Esophagus squamous epithelium (tissue), 5 donors: Measurements from ENCODE around the gene LKAAEAR1. TPM values are rescaled to one million over a fixed set of nuclear protein-coding genes. Genes with fewer than 3 reads are reported as not detected.

Experiments
- DNase-seq: peaks from one replicate; lab custom pipeline; 2025; lab: John Stamatoyannopoulos, UW
- H3K27ac ChIP-seq, 4 donors: fragments of 200-600 bp; sonication (generic); one replicate each; pipeline ENCODE4 v1.5.1; 2016 to 2019; ENCODE audit warnings: mild to moderate bottlenecking in 1 of 4
- H3K27me3 ChIP-seq, 4 donors: fragments of 200-600 bp; sonication (generic); 1 replicate in 3 of 4; 2 replicates in 1 of 4; pipeline versions ENCODE4 v1.5.1 to v1.6.0; 2017 to 2021; ENCODE audit warnings: antibody characterized with exemption in 1 of 4
- H3K36me3 ChIP-seq, 3 donors: fragments of 200-600 bp; sonication (generic); one replicate each; pipeline ENCODE4 v1.5.1; 2016 to 2019
- H3K4me1 ChIP-seq, 3 donors: fragments of 200-600 bp; sonication (generic); one replicate each; pipeline ENCODE4 v1.5.1; 2017 to 2019
- H3K4me3 ChIP-seq, 4 donors: fragments of 200-600 bp; sonication (generic); 1 replicate in 3 of 4; 2 replicates in 1 of 4; pipeline ENCODE4 v1.5.1; 2016 to 2019; ENCODE audit warnings: mild to moderate bottlenecking in 2 of 4, moderate library complexity in 1 of 4
- H3K9me3 ChIP-seq, 3 donors: fragments of 200-600 bp; sonication (generic); one replicate each; pipeline ENCODE4 v1.5.1; 2016 to 2019
- CTCF ChIP-seq, 6 experiments: fragments of 450-650 bp in 4 of 6; fragments of 200-600 bp in 2 of 6; sonication (generic) in 2 of 6; IDR thresholded peaks; one replicate each; pipeline ENCODE4 v1.5.1; 2016 to 2019; ENCODE audit warnings: antibody characterized with exemption in 6 of 6, mild to moderate bottlenecking in 4 of 6, moderate library complexity in 4 of 6
- POLR2A ChIP-seq, 4 donors: fragments of 450-650 bp; IDR thresholded peaks; one replicate each; pipeline ENCODE4 v1.6.1; 2017; ENCODE audit warnings: antibody characterized with exemption in 4 of 4, mild to moderate bottlenecking in 4 of 4, moderate library complexity in 3 of 4
- WGBS, 2 donors: methylation state at CpG; one replicate each; pipeline ENCODE4 v1.1.5; 2018; 5-methylcytosine and 5-hydroxymethylcytosine counted together
- intact Hi-C: fragments of 100-400 bp; cut with DNase I; formaldehyde crosslinking; loops from one replicate; pipeline ENCODE4 v1.15.0; 2022
- total RNA-seq, 4 donors: library from RNA; depleted of rRNA; stranded (reverse); fragments of >200 nt; gene quantifications; one replicate each; pipeline ENCODE4 v1.1.0, GENCODE V29; 2016
- donor health status: DM: yes; HTN: yes; CAD: no.

The LKAAEAR1 gene
- total RNA-seq, 4 donors from 2014 or later, result not detected

- Histone ChIP-seq H3K9me3 (no peaks in the 10 kb centered on the region), H3K36me3 (peaks cover 4 to 49% (median 10%) of the 10 kb centered on the region in 3 donors), H3K4me1 (peaks cover 10 to 40% (median 23%) of the 10 kb centered on the region in 3 donors), H3K4me3 (no peak overlapping the region), H3K27me3 (no peaks in the 10 kb centered on the region), H3K27ac (no peak overlapping the region)
- TF ChIP-seq POLR2A (IDR thresholded peaks at IDR 0.05) (no peak), CTCF (IDR thresholded peaks at IDR 0.05) (no peak)
- 89% methylated on average over 9 of the region's 37 CpGs; no CpG with 5 or more reads in 1 of the 2 donors for WGBS, 2 donors
- intact Hi-C loops, result no loop called here
- DNase-seq, result no peak
Measured at GRCh38 chr20:64073476-64074183, 10.6 kb downstream of the LKAAEAR1 start.

- no peak overlapping the region for H3K4me3 ChIP-seq
- TF ChIP-seq POLR2A (IDR thresholded peaks at IDR 0.05), result no peak
- TF ChIP-seq CTCF (IDR thresholded peaks at IDR 0.05), result no peak
- DNase-seq, result no peak
- no peak overlapping the region for H3K27ac ChIP-seq
- H3K36me3 ChIP-seq, result peaks cover 4 to 49% (median 10%) of the 10 kb centered on the region in 3 donors
- no peaks in the 10 kb centered on the region for H3K27me3 ChIP-seq
- 84% methylated on average over 6 of the region's 14 CpGs; no CpG with 5 or more reads in 1 of the 2 donors for WGBS, 2 donors
- intact Hi-C loops, result no loop called here
- no peaks in the 10 kb centered on the region for H3K9me3 ChIP-seq
- peaks cover 0 to 30% (median 14%) of the 10 kb centered on the region in 3 donors for H3K4me1 ChIP-seq
Measured at GRCh38 chr20:64072498-64073063, 11.6 kb downstream of the LKAAEAR1 start.

- Histone ChIP-seq H3K9me3 (no peaks in the 10 kb centered on the region), H3K27me3 (no peaks in the 10 kb centered on the region), H3K36me3 (peaks cover 4 to 49% (median 10%) of the 10 kb centered on the region in 3 donors), H3K27ac (no peak overlapping the region), H3K4me1 (peaks cover 3 to 27% (median 7%) of the 10 kb centered on the region in 3 donors), H3K4me3 (no peak overlapping the region)
- 65 to 91% methylated on average over 13 to 14 of the region's 30 CpGs for WGBS, 2 donors
- no peak for DNase-seq
- TF ChIP-seq POLR2A (IDR thresholded peaks at IDR 0.05) (no peak), CTCF (IDR thresholded peaks at IDR 0.05) (no peak)
- intact Hi-C loops, result no loop called here
Measured at GRCh38 chr20:64071341-64072332, 12.6 kb downstream of the LKAAEAR1 start.

GRCh38 chr20:64070244-64070993, 13.8 kb downstream of the LKAAEAR1 start:
- peaks cover 3 to 26% (median 7%) of the 10 kb centered on the region in 3 donors for H3K4me1 ChIP-seq
- WGBS, 2 donors, result 93 to 96% methylated on average over 10 to 11 of the region's 31 CpGs
- no peaks in the 10 kb centered on the region for H3K9me3 ChIP-seq
- TF ChIP-seq POLR2A (IDR thresholded peaks at IDR 0.05), result peak in 1 of 4 donors; percentile 14
- TF ChIP-seq CTCF (IDR thresholded peaks at IDR 0.05), result no peak
- H3K4me3 ChIP-seq, result no peak overlapping the region
- no peak for DNase-seq
- H3K27me3 ChIP-seq, result no peaks in the 10 kb centered on the region
- peaks cover 4 to 47% (median 10%) of the 10 kb centered on the region in 3 donors for H3K36me3 ChIP-seq
- intact Hi-C loops, result no loop called here
- no peak overlapping the region for H3K27ac ChIP-seq
